GM11168 (cell line): ENCODE measurements around the gene KDM8.
"Not testable (repeated sequence)": the region's sequence is repeated elsewhere in the genome, so short reads cannot be mapped to it uniquely, and the experiment has no call there.

ENCODE experiments used
- in situ Hi-C: fragments of 300-500 bp; cut with MboI; formaldehyde crosslinking; loops from one replicate; pipeline ENCODE4 v1.12.0; 2022; ENCODE audit warnings: low sequenced_read_pairs; ENCODE audit not compliant: unreplicated experiment

The KDM8 gene

GRCh38 chr16:27189335-27189972, 13.9 kb upstream of the KDM8 start:
- in situ Hi-C loops = no loop called here

GRCh38 chr16:27190316-27190871, 12.9 kb upstream of the KDM8 start:
- in situ Hi-C loops = no loop called here

DNA sequence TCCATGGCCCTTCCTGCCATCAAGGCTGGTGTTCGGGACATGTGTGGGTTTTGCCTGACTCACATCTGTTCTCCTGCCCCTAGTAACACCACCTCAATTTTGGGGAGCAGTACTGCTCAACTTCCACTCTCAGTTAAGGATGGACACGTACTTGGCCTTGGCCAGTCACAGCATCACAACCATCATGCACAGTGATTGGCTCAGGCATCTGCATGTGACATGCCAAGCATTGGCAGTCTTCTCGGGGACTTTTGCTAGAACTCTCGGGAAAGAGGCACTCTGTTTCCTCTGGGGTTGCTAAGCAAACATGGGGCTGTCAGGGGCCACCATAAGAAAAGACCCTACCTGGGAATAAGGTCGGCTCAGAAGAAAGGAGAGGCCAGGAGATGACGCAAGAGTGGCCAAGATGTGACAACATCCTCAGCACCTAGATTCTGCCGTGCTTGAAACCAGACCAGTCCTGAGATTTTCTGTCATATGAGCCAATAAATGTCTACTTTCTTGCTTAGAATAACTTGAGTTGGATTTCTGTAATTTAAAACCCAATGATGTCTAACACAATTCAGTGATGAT, 11.9 kb upstream of the KDM8 start:
- in situ Hi-C loops = no loop called here

DNA sequence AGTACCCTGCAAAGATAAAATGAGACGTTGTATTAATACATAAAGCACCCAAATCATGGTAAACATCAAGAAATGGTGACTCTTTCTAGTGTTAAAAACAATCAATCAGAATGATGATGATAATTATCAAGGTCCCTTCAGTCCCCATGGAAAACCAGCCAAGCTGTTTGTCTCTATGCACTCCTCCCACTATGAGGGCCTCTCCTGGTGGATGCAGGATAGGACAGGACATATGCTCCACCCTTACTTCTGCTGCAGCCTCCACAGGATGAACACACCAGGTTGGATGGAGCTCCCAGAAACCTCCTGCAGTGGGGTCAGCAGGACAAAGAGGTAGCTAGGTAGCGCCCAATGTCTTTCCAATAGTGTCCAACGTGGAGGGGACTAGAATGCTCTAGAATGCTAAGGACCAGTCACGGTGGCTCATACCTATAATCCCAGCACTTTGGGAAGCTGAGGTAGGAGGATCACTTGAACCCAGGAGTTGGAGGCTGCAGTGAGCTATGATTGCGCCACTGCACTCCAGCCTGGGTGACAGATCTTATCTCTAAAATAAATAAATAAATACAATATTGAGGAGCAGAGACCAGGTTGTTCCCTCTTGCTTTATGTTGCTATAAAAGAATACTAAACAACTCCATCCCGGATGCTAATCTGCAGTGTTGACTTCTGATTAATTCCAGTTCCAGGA, 9.9 kb upstream of the KDM8 start:
- in situ Hi-C loops = no loop called here

DNA sequence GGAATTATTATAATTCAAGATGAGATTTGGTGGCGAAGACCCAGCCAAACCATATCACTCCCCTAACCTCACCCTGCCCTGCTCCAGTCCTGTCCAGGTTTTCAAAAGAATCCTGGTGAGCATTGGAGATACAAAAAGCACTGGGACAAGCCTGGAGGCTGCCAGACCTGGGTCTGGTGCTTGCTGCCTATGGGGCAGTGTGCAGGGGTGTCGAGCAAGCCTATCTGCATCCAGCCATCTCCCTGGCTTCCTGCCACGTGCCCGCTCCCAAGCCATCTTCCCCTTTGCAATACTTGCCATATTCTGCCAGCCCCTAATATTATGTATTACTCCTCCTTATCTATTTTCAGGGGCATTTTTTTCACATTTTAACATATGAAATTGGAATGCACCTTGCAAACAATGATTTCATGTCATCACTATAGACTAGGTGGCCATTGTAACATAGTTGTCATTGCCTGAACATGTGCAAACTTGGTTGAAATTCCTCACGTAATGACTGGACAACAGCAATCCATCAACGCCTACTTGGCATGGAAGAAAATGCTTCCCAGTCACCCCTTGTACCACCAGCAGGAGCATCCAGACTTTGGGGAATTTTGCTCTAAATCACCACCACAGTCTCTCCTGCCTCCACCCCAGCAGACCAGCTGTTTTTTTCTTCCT, 8.1 kb upstream of the KDM8 start:
- in situ Hi-C loops = no loop called here

GRCh38 chr16:27195941-27196595, 7.3 kb upstream of the KDM8 start:
- in situ Hi-C loops = no loop called here

- in situ Hi-C loops = no loop called here
These were observed 6.3 kb upstream of the KDM8 start for GRCh38 chr16:27197004-27197403.

GRCh38 chr16:27198451-27199234, 4.7 kb upstream of the KDM8 start:
- in situ Hi-C loops = no loop called here

DNA sequence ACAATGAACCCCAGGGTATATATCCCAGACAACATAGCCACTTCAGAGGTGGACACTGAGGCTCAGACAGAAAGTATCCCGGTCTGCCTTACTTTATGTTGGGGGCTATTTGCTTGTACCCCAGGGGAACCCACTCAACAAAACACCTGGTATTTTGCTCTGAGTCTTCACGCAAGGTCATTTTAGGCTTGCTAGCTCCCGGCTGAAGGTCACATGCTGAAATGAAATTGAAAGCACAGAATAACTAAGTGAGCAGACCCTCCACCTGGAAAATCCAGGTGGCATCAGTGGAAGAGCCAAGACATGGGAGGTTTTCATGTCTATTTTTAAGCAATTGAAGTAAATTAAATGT, 4.1 kb upstream of the KDM8 start:
- in situ Hi-C loops = no loop called here

DNA sequence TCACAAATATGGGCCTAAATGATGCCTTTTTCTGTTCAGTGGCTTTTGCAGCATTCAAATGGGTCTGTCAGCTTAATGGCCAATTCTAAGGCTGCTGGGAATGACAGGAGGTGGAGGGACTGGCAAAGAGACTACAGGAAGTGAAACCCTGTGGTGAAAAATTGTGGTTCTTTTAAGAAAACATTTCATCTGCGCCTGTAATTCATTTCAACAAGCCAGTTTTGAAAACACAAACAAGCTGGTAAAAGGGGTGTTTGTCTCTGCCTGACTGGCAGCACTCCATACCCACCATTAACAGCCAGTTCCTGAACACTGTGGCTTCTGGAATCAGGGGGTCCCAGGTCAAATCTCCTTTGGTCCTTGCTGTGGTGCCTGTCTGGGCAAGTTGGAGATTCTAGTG, 3.6 kb upstream of the KDM8 start:
- in situ Hi-C loops = no loop called here

GRCh38 chr16:27200914-27201313, 2.4 kb upstream of the KDM8 start:
- in situ Hi-C loops = not testable (repeated sequence)

DNA sequence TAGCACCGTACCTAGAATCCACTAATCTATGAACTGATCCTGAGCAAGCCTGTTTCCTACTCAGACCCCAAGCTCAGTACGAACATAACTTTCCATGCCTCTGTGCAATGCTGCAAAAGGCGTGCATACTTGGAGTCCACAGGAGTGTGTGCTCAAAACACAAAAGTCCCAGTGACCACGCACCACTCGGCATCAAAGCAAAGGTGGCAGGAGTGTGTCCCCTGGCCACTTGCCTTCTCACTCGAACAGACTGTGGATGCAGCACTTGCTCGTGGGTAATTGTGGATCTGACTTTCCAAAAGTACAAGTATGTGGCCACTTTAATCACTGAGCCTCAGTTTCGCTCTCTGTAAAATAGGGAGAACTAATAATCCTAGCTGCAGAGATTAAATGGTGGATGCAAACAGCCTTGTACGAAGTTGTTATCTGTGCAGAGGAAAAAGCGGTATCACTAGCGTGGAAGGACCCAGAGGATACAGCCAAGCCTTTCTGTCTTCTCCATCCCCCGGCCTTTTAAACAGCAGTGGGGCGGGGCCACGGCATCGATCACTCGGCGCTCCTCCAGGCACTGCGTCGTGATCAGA, 311 bp upstream of the KDM8 start:
- in situ Hi-C loops = no loop called here

DNA sequence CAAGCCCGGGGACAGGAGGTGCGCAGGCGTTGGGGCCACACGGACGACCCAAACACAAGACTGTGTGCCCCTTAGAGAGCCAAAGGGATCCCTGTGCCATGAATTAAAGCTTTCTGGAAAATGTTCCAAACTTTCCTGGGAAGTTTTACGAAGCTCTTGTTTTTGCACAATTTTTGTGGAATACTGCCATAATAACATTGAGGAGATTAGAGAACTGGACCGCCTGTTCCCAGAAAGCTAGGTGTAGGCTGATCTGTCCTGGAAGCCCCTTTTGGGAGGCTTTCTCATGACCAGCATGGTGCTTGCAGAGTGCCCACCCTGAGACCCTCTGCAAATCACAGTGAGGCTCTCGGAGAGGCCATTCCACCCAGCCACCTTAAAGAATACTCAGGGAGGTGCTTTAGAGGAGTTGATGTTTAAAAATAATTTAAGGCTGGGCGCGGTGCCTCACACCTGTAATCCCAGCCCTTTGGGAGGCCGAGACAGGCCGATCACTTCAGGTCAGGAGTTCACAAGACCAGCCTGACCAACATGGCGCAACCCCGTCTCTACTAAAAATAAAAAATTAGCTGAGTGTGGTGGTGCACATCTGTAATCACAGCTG, 1.1 kb downstream of the KDM8 start:
- in situ Hi-C loops = no loop called here

- in situ Hi-C loops = no loop called here
These were observed 2.2 kb downstream of the KDM8 start for GRCh38 chr16:27205423-27206065.

DNA sequence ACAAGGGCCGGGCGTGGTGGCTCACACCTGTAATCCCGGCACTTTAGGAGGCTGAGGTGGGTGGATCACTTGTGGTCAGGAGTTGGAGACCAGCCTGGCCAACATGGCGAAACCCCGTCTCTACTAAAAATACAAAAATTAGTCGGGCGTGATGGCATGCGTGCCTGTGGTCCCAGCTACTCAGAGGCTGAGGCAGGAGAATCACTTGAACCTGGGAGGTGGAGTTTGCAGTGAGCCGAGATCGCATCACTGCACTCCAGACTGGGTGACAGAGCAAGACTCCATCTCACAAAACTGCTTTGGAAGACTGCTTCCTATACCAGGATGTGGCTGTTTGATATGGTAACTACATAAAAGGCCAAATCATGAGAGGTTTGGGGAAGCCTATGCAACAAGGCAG, 3.8 kb downstream of the KDM8 start:
- in situ Hi-C loops = not testable (repeated sequence)

DNA sequence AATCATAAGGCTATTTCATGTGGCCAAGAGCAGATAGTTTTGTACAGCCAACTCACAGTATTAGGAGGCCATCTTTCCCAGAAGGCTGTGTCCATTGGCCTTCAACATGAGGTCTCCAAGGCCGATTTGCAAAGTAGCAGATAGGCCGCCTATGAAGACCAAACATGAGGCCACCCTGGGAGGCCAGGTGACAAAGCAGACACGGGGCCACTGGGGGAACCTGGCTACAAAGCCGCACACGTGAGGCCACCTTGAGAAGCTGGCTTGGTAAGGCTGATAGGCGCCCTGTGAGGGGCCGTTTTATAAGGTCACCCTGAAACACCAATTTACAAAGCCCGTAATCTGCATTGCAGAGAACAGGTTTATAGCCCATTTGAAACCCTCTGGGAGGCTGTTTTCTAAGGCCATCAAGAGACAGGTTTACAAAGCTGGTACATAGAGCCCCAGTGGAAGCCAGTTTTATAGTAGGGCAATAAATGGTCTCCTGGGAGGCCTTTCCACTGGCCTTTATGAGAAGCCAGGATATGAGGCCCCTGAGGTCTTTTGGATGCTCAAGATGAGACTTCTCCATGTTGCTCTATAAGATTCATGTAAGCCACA, 4.9 kb downstream of the KDM8 start:
- in situ Hi-C loops = no loop called here

GRCh38 chr16:27208796-27209195, 5.5 kb downstream of the KDM8 start:
- in situ Hi-C loops = no loop called here

GRCh38 chr16:27209591-27209990, 6.3 kb downstream of the KDM8 start:
- in situ Hi-C loops = no loop called here
